ENCODE data around the gene TNPO2.
"Not testable (repeated sequence)": the region's sequence is repeated elsewhere in the genome, so short reads cannot be mapped to it uniquely, and the experiment has no call there.

TNPO2 gene

DNA sequence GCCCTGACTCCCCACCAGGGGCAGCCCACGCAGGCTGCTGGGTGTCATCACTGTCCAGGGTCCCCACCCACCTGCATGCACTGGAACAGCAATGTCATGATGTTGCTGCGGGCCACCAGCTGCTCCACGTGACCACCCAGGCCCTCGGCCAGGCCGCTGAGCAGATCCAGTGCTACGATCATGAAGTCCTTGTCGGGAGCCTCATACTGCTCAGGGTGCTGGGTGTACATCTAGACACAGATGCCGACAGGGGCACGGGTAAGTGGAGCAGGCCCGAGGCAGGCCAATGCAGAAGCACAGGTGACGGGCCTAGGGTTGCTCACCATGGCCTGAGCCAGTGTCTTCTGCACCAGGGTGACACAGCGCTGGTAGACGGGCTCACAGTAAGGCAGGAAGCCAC, 18.6 kb downstream of the TNPO2 start:
- DNase-seq, result no peak

DNA sequence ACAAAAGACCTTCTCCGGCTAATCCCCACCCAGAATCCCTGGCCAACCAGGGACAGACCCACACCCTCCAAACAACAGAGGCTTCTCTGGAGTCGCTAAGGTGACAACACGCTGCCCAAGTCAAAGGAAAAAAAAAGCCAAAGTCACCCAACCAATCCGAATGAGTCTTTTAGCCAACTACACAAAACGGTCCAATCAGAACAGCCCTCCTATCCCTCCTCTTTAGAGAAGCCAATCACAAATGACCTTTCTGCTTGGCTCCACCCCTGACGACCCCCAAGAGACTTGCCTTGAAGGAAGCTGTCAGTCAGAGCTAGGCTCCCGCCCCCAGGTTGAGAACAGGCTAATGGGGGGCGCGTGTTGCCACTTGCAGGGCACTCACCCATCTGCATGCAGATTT, 20.7 kb downstream of the TNPO2 start:
- DNase-seq, result no peak

DNA sequence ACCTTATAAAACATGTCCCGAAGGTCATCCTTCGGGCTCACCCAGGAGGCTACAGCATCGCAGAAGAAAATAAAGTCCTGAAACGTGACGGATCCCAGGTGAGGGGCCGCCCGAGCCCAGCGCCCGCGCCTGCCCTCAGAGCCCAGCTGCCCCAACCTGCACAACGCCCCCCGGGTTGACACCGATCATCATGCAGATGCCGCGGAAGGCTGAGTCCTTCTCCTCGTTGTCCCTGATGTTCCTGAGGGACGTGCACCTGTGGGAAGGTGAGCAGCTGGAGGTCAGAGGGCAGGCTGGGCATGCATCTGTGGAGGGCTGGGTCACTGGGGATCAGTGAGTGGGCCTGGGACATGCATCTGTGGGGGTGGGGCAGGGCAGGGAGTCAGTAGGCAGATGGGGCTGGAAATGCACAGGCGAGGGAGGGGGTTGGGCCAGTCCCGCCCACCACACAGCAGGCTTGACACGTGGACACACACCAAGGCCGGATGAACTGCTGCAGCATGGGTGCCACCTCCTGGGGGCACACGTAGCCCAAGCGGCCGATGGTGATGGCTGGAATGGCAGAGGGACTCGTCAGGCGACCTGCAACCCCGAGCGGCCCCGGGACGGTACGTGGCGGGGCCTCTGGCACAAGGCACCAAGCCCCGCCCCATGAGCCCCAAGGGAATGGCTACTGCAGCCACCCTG, 22.0 kb downstream of the TNPO2 start:
- no peak for DNase-seq

DNA sequence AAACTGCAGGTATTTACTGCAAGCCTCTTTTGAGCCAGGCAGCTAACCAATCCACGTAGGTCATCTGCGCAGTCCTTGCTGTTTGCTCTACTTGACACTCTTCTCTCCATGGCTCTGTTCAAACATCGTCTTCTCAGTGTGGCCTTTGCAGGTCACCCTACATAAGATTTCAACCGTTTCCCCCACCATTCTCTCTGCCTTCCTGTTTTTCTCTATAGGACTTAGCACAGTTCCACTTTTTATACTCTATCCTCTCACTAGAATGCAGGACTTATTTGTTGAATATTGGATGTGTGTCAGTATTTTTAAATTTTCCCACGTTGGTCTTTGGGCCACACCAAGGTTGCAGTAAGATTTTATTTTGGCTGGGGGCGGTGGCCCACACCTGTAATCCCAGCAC, 25.6 kb downstream of the TNPO2 start:
- DNase-seq, result no peak

DNA sequence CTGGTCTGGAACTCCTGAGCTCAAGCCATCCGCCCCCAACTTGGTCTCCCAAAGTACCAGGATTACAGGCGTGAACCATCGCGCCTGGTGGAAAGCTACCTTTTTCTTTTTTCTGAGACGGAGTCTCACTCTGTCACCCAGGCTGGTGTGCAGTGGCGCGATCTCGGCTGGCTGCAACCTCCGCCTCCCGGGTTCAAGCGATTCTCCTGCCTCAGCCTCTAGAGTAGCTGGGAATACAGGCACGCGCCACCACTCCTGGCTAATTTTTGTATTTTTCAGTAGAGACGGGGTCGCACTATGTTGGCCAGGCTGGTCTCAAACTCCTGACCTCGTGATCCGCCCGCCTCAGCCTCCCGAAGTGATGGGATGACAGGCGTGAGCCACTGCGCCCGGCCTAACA, 26.3 kb downstream of the TNPO2 start:
- DNase-seq, result not testable (repeated sequence)

DNA sequence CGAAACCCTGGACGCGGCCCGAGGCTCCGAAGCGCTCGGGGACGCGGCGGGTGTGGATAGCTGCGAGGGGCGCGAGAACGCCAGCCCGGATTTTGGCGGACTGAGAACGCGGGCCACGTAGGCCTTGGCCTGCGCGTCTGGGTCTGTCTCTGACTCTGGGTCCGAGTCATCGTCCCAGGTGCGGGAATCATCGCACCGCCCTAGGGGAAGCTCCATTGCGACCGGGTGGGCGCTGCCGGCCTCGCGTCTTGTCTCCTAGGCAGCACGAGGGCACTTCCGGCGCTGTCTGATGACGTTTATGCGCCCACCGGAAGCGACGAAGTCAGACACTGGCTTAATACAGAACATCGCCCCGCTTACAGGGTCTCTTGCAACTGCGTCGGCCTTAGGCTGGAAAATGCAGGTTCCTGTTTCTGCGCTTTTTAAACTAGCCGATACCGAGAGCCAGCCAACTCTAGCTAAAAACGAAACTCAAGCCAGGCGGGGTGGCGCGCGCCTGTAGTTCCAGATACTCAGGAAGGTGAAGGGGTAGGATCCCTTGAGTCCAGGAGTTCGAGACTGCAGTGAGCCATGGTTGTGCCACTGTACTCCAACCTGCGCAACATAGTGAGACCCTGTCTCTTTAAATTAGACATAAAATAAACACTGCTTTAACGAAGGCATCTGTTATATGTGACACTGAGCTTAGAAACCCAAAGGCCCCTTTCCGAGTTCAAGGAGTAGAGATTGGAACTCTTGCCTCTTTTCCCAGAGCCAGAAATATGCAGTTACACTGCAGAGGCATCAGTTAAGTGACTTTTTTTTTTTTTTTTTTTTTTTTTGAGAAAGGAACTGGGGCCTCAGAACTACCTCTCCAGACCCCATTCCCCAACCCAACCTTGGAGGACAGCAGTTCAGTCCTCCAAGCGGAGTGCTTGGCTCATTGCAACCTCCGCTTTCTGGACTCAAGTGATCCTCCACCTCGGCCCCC, 27.1 kb downstream of the TNPO2 start, which contains the start of gene FBXW9:
FBXW9 (minus strand) TSS at position 266 of the 970 bp plus-strand sequence; CDS start at position 216, 50 bp downstream.
- peak; percentile 99 for DNase-seq

DNA sequence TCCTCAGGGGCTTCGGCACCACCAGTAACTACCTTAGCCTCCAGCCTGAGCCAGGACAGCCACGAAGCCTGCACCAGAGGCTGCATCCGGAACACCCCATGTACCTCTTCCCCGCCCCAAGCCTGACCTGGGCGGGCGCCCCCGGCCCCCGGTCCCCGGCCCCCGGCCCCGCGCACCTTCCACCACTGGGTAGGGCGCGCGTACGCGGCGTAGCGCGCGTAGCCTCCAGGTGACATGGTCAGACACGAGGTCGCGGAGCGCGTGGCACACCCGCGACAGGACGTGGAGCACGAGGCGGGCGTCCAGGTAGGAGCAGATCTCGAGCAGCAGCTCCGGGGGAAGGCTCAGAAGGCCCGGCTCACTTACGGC, 27.8 kb downstream of the TNPO2 start:
- no peak for DNase-seq

DNA sequence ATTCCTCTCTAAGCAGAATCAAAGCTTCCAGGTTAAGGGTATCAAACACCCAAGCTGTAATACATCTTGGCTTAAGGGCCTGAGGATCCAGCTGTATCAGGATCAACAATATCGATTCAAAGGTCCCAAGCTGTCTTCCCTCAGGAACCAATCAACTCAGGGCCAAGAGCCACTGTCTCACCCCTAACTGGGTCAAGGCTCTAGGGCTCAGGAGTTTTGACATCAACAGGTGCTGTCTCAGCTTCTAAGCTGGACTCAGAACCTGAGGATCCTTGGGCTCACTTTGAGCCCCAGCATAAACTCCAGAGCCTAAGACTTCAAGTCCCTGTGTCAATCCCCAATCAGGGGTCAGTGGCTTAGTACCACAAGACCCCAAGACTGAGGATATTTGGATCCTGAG, 28.2 kb downstream of the TNPO2 start:
- no peak for DNase-seq

DNA sequence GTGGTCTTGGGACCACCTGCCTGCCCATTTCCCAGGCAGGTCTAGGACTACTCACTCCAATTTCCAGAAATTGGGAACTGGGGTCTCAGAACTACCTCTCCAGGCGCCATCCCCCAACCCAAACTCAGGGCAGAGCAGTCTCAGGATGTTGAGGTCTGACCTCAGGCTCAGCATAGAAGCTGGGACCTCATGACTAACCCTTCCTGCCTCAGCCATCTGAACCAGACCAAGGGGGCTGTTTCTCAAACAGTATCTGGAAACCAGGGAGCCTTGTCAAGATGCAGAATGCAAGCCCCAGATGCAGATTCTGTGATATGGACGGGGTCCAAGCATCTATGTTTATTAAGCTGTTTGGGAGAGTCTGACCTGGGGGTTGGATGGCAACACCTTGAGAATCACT, 28.6 kb downstream of the TNPO2 start:
- no peak for DNase-seq

DNA sequence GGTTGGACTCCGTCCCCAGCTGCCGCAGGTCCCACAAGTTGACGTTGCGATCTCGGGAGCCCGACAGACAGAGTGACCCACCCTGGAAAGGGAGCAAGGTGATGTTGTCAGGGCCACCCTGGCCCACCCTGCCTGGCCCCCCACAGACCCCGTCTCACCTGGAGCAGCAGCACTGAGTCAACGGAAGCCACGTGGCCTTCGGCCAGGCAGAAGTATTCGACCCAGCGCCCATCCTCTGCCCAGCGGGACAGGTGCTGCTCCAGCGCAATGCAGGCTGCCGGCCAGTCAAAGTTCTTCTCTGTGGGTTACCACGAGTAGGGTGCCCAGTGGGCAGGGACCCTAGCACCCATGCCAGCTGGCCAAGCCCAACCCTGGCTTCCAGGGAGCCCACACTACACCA, 29.1 kb downstream of the TNPO2 start:
- no peak for DNase-seq

DNA sequence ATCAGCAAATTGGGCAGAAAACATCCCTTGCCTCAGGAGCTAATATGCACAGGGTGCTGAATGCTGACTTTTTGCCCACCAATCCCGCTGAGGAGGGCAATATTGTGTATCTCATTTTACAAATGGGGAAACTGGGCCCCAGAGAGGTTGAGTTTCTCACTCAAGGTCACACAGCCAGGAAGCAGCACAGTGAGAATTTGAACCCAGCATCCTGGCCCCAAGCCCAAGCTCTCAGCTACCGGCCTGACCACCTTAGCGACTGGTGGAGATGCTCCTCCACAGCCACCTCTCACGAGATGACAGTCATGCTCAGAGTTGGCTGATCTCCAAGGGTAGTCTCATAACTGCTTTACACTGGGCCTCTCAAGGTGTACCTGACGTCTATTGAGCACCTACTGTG, 30.8 kb downstream of the TNPO2 start:
- no peak for DNase-seq

DNA sequence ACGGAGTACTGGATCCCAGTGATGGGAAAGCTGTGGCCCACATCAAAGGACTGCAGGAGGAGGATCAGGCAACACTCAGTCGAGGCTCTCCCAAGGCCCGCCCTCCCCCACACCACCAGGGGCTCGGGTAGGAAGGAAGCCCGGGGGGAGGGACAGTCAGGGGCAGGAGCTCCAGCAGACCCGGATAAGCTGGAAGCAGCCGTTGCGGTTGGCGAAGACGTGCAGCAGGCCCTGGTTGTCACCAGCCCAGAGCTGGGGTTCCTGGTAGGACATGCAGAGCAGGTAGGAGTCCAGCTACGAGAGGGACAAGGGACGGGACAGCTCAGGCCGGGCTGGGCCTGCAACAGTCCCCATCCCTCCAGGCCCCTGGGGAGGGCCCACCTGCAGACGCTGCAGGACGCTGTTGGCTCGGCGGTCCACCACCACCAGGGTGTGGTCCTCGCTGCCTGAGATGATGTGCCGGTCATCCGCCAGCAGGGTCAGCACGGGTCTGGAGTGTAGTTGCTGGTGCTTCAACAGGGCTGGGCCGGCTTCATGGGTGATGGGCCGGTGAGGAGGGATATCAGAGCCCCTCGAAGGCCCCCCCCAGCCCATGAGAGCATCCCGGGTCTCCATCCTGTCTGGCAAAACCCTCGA, 34.0 kb downstream of the TNPO2 start:
- no peak for DNase-seq

DNA sequence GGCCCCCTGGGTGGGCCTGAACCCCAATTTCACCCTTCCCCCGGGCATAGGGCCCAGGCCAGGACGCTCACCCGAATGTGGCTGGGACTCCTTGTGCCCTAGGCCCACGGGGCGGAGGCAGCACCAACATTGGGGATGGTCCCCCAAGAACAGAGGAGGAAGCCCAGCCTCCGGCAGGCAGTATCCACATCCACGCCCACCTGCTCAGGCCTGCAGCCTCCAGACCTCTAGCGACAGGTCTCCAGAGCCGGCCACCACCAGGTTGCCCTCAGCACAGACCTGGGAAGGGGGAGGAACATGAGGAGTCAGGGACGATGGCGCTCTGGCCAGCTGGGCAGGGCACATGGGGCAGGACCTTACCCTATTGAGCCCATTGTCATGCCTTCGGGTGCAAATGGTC, 34.7 kb downstream of the TNPO2 start:
- no peak for DNase-seq

DNA sequence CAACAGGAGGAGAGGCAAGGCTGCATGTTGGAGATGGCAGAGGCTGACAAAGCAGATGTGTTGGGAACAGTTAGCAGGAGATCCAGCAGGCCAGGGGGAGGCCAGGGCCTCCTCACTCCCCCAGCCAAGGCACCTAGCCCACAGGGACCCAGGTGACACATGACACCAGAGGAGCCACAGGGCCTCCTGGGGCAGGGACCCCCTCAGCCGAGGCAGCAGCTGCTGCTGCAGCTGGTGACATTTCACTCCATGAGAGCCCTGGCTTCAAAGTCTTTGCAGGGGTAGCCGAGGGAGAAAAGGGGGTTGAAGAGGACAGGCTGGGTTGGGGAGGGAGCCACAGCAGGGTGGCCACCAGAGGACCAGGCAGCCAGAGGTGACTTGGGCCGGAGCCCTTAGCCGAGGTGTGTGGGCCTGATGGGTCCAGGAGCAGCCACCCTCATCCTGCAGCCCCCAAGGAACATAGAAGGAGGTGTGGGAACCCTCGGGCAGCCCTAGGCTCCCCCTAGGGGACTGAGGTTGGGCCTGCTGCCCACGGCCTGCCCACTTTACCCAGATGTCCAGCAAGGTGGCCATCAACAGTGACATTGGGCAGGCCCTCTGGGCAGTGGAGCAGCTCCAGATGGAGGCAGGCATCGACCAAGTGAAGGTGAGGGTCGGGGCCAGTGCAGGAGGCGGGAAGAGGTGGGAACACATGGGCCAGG, 36.1 kb downstream of the TNPO2 start, which contains the start of gene GNG14:
GNG14 (plus strand) TSS at position 503 of the 701 bp plus-strand sequence; CDS start at position 554, 51 bp downstream.
- no peak for DNase-seq

DNA sequence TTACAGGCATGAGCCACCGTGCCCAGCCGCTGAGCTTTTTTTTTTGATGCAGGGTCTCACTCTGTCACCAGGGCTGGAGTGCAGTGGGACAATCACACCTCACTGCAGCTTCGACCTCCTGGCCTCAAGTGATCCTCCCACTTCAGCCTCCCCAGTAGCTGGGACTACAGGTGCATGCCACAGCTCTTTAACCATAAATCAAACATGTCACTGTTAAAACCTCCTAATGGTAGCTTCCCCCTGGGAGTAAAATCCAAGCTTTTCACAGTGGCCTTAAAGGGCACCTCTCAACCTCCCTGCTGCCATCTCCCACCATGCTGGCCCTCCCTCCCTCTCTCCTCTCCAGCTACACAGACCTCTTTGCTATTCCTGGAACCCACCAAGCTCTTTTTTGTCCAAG, 37.9 kb downstream of the TNPO2 start:
- no peak for DNase-seq

DNA sequence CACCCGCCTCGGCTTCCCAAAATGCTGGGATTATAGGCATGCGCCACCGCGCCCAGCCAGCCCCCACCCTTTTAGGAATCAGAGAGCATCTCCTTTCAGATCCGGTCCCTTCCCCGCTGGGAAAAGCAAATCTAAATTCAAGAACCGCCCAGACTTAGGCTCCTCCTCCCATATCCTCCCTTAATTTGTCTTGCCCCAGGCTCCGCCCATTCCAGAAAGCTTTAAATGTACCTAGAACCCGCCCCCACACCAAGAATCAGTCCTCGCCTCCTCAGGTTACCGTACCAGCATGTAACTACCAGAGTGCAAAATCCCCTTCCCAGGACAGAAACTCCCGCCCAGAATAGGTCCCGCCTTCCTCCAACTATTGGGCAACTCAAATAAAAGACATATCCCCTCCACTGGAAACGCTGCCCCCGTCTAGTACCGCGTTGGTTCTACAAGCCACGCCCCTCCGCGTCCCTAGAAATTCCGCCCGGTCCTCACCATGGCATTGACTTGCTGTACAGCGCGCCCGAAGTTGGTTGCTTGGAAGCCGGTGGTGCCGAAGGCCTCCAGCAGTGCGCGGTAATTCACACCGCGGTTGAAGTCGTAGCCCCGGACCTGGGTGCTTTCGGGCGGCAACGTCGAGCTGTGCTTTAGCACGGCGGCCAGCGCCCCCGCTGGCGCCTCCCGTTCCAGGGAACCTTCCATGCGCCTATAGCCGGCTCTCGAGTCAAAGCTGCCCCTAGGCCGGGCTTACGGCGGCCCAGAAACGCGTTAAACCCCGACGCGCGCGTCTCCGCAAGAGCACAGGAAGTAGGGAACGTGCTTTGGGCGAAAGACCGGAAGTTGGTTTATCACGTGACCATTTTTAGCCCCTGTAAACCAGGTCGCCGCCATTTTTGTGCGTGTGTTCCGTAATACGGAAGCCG, 42.4 kb downstream of the TNPO2 start, which contains the start of gene DHPS:
DHPS (minus strand) TSS at position 807 of the 914 bp plus-strand sequence; CDS start at position 693, 114 bp downstream.
- peak; percentile 80 for DNase-seq

DNA sequence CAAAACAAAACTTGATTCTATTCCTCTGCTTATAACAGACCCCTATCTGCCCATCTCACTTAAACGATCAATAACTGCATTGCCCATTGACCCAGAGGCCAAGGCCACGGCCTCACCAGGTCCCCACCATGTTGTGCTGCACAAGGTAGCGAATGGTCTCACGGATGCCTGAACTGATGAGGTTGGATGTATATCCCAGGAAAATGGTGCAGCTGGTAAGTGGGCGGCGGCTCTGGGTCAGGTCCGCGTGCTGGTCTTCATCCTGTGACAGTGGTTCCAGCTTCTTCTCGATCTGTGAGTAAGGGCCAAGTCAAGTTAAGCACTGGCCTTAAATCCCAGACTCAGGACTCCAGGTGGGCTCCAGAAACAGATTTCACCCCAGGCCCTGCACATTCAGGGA, 43.7 kb downstream of the TNPO2 start:
- DNase-seq, result no peak

DNA sequence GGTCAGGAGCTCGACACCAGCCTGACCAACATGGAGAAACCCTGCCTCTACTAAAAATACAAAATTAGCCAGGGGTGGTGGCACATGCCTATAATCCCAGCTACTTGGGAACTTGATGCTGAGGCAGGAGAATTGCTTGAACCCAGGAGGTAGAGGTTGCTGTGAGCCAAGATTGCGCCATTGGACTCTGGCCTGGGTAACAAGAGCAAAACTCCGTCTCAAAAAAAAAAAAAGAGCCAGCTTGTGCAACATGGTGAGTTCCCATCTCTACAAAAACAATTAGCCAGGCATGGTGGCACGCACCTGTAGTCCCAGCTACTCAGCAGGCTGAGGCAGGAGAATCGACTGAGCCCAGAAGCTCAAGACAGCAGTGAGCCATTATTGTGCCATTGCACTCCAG, 45.7 kb downstream of the TNPO2 start:
- DNase-seq, result not testable (repeated sequence)

DNA sequence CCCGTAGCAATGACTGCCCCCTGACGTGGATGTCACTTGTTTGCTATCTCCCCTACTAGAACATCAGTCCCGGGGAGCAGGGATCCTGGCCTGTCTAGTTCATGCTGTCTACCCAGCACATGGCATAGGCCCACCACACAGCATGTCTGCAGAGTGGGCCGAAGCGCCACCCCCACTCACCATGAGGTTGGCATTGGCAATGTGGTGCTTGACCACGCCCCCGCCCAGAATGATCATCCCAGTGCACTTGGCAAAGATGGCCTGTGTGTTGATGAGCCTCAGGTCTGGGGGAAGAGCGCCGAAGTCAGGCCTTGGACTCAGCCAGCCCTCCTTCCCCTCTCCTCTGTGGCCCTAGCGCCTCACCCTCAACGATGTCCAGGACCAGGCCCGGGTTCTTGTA, 46.8 kb downstream of the TNPO2 start:
- DNase-seq, result no peak

DNA sequence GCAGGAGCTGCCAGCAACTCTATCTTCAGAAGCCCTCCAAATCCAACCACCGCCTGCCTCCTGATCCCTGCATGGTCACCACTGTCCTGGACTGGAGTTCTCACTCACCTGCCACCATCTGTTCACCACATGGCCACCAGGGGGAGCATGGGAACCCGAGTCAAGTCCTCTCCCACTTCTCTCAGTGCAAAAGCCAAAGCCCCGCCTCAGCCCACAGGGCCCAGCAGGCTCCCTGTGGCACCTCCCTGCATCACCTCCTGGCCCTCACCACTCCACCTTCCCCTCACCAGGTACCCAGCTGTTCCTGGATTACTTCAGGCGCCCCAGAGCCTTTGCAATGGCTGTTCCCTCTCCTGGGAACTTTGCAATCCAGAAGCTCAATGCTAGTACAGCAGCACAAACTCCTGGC, 47.3 kb downstream of the TNPO2 start:
- DNase-seq, result peak; percentile 84

DNA sequence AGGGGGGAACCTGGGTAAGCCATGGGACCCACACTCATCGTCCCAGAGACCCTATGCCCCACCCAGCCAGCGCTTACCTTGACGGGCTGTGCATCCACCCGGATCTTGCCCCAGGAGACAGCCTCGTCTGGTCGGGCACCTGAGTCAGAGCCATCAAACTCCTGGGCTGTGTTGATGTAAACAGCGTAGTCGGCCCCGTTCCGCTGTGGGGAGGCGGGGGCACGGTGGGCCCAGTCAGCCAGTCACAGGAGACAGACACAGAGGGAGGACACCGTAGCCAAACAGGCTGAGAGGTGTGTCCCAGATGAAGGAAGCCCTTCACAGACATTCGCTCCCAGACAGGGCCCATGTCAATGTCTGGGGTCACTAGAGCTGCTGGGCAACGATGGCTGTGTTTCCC, 47.8 kb downstream of the TNPO2 start:
- DNase-seq, result no peak

DNA sequence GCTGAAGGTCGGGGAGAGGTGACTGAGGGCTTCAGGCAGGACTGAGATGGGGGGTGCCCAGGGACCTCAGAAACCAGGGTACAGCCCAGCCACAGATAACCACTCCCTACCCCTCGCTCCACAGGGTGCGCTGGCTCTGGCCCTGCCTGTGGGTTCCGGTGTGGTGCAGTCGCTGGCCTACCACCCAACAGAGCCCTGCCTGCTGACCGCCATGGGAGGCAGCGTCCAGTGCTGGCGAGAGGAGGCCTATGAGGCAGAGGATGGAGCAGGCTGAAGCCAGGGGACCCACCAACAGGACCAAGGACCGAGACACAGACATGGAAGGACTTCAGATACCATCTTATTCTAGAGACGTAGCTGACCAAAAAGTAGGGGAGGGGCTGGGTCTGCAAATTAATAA, 48.3 kb downstream of the TNPO2 start:
- DNase-seq, result no peak
